H9 (cell line): ENCODE data around the gene SURF2. TPM values are rescaled to one million over a fixed set of nuclear protein-coding genes. Genes with fewer than 3 reads are reported as not detected.

Experiments
- DNase-seq: peaks from one replicate; pipeline ENCODE4 v3.0.0-alpha.2; 2017
- H2AFZ ChIP-seq: one replicate; pipeline ENCODE4 v1.6.1; 2013; ENCODE audit warnings: mild to moderate bottlenecking, low read length, control low read depth, moderate library complexity
- H2AK5ac ChIP-seq: 2 replicates; pipeline ENCODE4 v1.6.1; 2013; ENCODE audit warnings: low read length, control low read depth, mixed read lengths; ENCODE audit not compliant: insufficient read length
- H2BK120ac ChIP-seq: one replicate; pipeline ENCODE4 v1.6.1; 2013; ENCODE audit warnings: low read depth, mild to moderate bottlenecking, low read length, control low read depth, inconsistent platforms; ENCODE audit not compliant: poor library complexity, severe bottlenecking
- H2BK12ac ChIP-seq: 2 replicates; pipeline ENCODE4 v1.6.1; 2013; ENCODE audit warnings: low read length, control low read depth, mixed read lengths, low read depth; ENCODE audit not compliant: insufficient read length
- H2BK15ac ChIP-seq: 2 replicates; pipeline ENCODE4 v1.6.1; 2013; ENCODE audit warnings: low read depth, low read length, control low read depth
- H2BK20ac ChIP-seq: one replicate; pipeline ENCODE4 v1.6.1; 2013; ENCODE audit warnings: low read depth, mild to moderate bottlenecking, low read length, control low read depth, inconsistent platforms; ENCODE audit not compliant: poor library complexity, severe bottlenecking
- H2BK5ac ChIP-seq: 2 replicates; pipeline ENCODE4 v1.6.1; 2013; ENCODE audit warnings: low read length, control low read depth, mixed read lengths; ENCODE audit not compliant: insufficient read length
- H3K14ac ChIP-seq: 2 replicates; pipeline ENCODE4 v1.6.1; 2013; ENCODE audit warnings: low read length, control low read depth; ENCODE audit not compliant: insufficient read depth
- H3K18ac ChIP-seq: 2 replicates; pipeline ENCODE4 v1.6.1; 2013; ENCODE audit warnings: low read depth, mild to moderate bottlenecking, mixed read lengths, low read length, control low read depth; ENCODE audit not compliant: insufficient read length
- H3K23ac ChIP-seq: 2 replicates; pipeline ENCODE4 v1.6.1; 2013; ENCODE audit warnings: low read length, control low read depth, mixed read lengths, low read depth; ENCODE audit not compliant: insufficient read length
- H3K23me2 ChIP-seq: 2 replicates; pipeline ENCODE4 v1.6.1; 2013; ENCODE audit warnings: low read depth, mild to moderate bottlenecking, mixed read lengths, low read length, control low read depth; ENCODE audit not compliant: insufficient read length, poor library complexity, severe bottlenecking
- H3K27ac ChIP-seq: 2 replicates; pipeline ENCODE4 v1.5.1; 2013; ENCODE audit warnings: low read length, control low read depth, mixed read lengths, low read depth; ENCODE audit not compliant: insufficient read length
- H3K27me3 ChIP-seq: 2 replicates; pipeline ENCODE4 v1.6.1; 2013; ENCODE audit warnings: low read length, control low read depth, inconsistent platforms; ENCODE audit not compliant: insufficient read depth
- H3K4ac ChIP-seq: 2 replicates; pipeline ENCODE4 v1.6.1; 2013; ENCODE audit warnings: low read depth, mild to moderate bottlenecking, control low read depth, inconsistent platforms, low read length, moderate library complexity
- H3K4me1 ChIP-seq: 2 replicates; pipeline ENCODE4 v1.6.1; 2013; ENCODE audit warnings: low read length, control low read depth, inconsistent platforms; ENCODE audit not compliant: insufficient read depth
- H3K4me2 ChIP-seq: 2 replicates; pipeline ENCODE4 v1.6.1; 2013; ENCODE audit warnings: low read length, control low read depth, mixed read lengths; ENCODE audit not compliant: insufficient read length, insufficient read depth
- H3K56ac ChIP-seq: 2 replicates; pipeline ENCODE4 v1.6.1; 2013; ENCODE audit warnings: low read depth, mild to moderate bottlenecking, mixed read lengths, low read length, control low read depth; ENCODE audit not compliant: insufficient read length
- H3K79me1 ChIP-seq: 2 replicates; pipeline ENCODE4 v1.6.1; 2013; ENCODE audit warnings: low read depth, mild to moderate bottlenecking, moderate library complexity, low read length, control low read depth, inconsistent platforms; ENCODE audit not compliant: insufficient read depth, poor library complexity, severe bottlenecking
- H3K79me2 ChIP-seq: 2 replicates; pipeline ENCODE4 v1.6.1; 2013; ENCODE audit warnings: low read length, control low read depth, inconsistent platforms; ENCODE audit not compliant: insufficient read depth
- H3K9ac ChIP-seq: 2 replicates; pipeline ENCODE4 v1.6.1; 2013; ENCODE audit warnings: low read length, control low read depth, mixed read lengths; ENCODE audit not compliant: insufficient read length; ENCODE audit errors: extremely low read depth
- H3K9me3 ChIP-seq: one replicate; pipeline ENCODE4 v1.6.1; 2013; ENCODE audit warnings: low read depth, low read length, inconsistent platforms; ENCODE audit not compliant: control insufficient read depth
- H3T11ph ChIP-seq: one replicate; pipeline ENCODE4 v1.6.1; 2013; ENCODE audit warnings: mild to moderate bottlenecking, low read length, control low read depth, inconsistent platforms
- H4K20me1 ChIP-seq: one replicate; pipeline ENCODE4 v1.6.1; 2013; ENCODE audit not compliant: control insufficient read depth, insufficient read length, insufficient read depth
- H4K5ac ChIP-seq: 2 replicates; pipeline ENCODE4 v1.6.1; 2013; ENCODE audit warnings: low read depth, mild to moderate bottlenecking, mixed read lengths, low read length, control low read depth; ENCODE audit not compliant: insufficient read length
- H4K8ac ChIP-seq: replicated peaks from 2 replicates; pipeline ENCODE4 v1.6.1; 2013; ENCODE audit warnings: low read length, control low read depth, mixed read lengths, low read depth; ENCODE audit not compliant: insufficient read length
- H4K91ac ChIP-seq: 2 replicates; pipeline ENCODE4 v1.6.1; 2013; ENCODE audit warnings: low read depth, mild to moderate bottlenecking, moderate library complexity, mixed read lengths, low read length, control low read depth; ENCODE audit not compliant: insufficient read length
- H3K27ac Mint-ChIP-seq, 3 experiments: 2 replicates in 2 of 3; 3 replicates in 1 of 3; pipeline ENCODE4 v1.8.0; 2020 to 2021; ENCODE audit warnings: mixed read lengths in 3 of 3, mild to moderate bottlenecking in 1 of 3, moderate library complexity in 1 of 3
- H3K27me3 Mint-ChIP-seq: 2 replicates; pipeline ENCODE4 v1.8.0; 2021; ENCODE audit warnings: low read depth, mild to moderate bottlenecking, moderate library complexity, mixed read lengths
- H3K36me3 Mint-ChIP-seq, 3 experiments: 2 replicates in 2 of 3; 3 replicates in 1 of 3; pipeline ENCODE4 v1.8.0; 2020 to 2021; ENCODE audit warnings: low read depth in 3 of 3, mixed read lengths in 3 of 3; ENCODE audit not compliant: insufficient read depth in 1 of 3
- H3K4me1 Mint-ChIP-seq, 2 experiments: 2 replicates each; pipeline ENCODE4 v1.8.0; 2020; ENCODE audit warnings: mixed read lengths in 2 of 2
- H3K4me3 Mint-ChIP-seq, 2 experiments: 2 replicates in 1 of 2; 3 replicates in 1 of 2; pipeline ENCODE4 v1.8.0; 2020 to 2021; ENCODE audit warnings: mild to moderate bottlenecking in 2 of 2, mixed read lengths in 2 of 2, moderate library complexity in 1 of 2
- H3K9me3 Mint-ChIP-seq, 2 experiments: 2 replicates in 1 of 2; 3 replicates in 1 of 2; pipeline ENCODE4 v1.8.0; 2020; ENCODE audit warnings: mild to moderate bottlenecking in 2 of 2, mixed read lengths in 2 of 2, moderate library complexity in 1 of 2
- CTCF ChIP-seq: fragments of 200-600 bp; sonication (generic); conservative IDR thresholded peaks from 3 replicates; pipeline ENCODE4 v1.8.0; 2021; ENCODE audit warnings: antibody characterized with exemption, mild to moderate bottlenecking
- WGBS: extraction: QIAGEN DNeasy Blood & Tissue Kit; methylation state at CpG from one replicate; pipeline ENCODE4 v1.1.7; 2013; ENCODE audit warnings: missing lambda C conversion rate, low lambda C conversion rate, mixed read lengths; ENCODE audit not compliant: insufficient read length; ENCODE audit errors: extremely low coverage; 5-methylcytosine and 5-hydroxymethylcytosine counted together
- total RNA-seq: library from RNA; stranded (reverse); gene quantifications from 2 replicates; pipeline ENCODE4 v1.2.1, GENCODE V29; 2021

SURF2 gene
- total RNA-seq, 1 experiment from 2014 or later = 44.4 TPM

GRCh38 chr9:133404454-133405002, 48.2 kb downstream of the SURF2 start:
- no peak overlapping the region for H4K8ac ChIP-seq
- no peak overlapping the region for H3K4me3 Mint-ChIP-seq
- no peak overlapping the region for H3T11ph ChIP-seq
- peaks cover 4% of the 10 kb centered on the region for H4K20me1 ChIP-seq
- no peaks in the 10 kb centered on the region for H3K79me1 ChIP-seq
- no peak overlapping the region for H4K5ac ChIP-seq
- H2AK5ac ChIP-seq = no peak overlapping the region
- no peaks in the 10 kb centered on the region for H3K27me3 ChIP-seq
- no peak overlapping the region for H3K18ac ChIP-seq
- H2BK5ac ChIP-seq = no peak overlapping the region
- no peaks in the 10 kb centered on the region for H3K79me2 ChIP-seq
- H2BK12ac ChIP-seq = no peak overlapping the region
- DNase-seq = no peak
- H2BK120ac ChIP-seq = no peak overlapping the region
- no peaks in the 10 kb centered on the region for H3K9me3 Mint-ChIP-seq
- peaks cover 0 to 2% of the 10 kb centered on the region in 2 experiments; a peak in 1 of 4 replicates for H3K4me1 Mint-ChIP-seq
- no peak for TF ChIP-seq CTCF
- no peak overlapping the region for H4K91ac ChIP-seq
- H3K56ac ChIP-seq = no peak overlapping the region
- H2BK15ac ChIP-seq = no peak overlapping the region
- H3K4me1 ChIP-seq = no peaks in the 10 kb centered on the region
- H3K27ac Mint-ChIP-seq = peak overlapping the region in 1 of 3 experiments; percentile 31; a peak in 1 of 7 replicates
- no peak overlapping the region; the same call in 1 of the 2 replicates for H3K14ac ChIP-seq
- no peaks in the 10 kb centered on the region for H3K9me3 ChIP-seq
- H3K27me3 Mint-ChIP-seq = no peaks in the 10 kb centered on the region
- H3K23ac ChIP-seq = no peak overlapping the region
- peaks cover 25 to 50% (median 44%) of the 10 kb centered on the region in 3 experiments; a peak in 6 of 7 replicates for H3K36me3 Mint-ChIP-seq
- no peak overlapping the region for H3K27ac ChIP-seq
- H2AFZ ChIP-seq = no peak overlapping the region
- H3K4me2 ChIP-seq = no peak overlapping the region
- no peak overlapping the region for H3K9ac ChIP-seq
- no peak overlapping the region for H3K4ac ChIP-seq
- H3K23me2 ChIP-seq = no peaks in the 10 kb centered on the region
- no peak overlapping the region for H2BK20ac ChIP-seq
- WGBS = no CpG with 5 or more reads among the region's 12 CpGs
